RCC 7860 (cell line): ENCODE data around the gene SLC39A7.

Experiments
- DNase-seq: peaks from one replicate; pipeline ENCODE4 v3.0.0-alpha.2; 2015; ENCODE audit warnings: low spot score
- FAIRE-seq: peaks from 2 replicates; lab custom pipeline; 2012; peaks lifted over from hg19 to GRCh38; lab: Jason Lieb, UNC

The SLC39A7 gene

GRCh38 chr6:33204165-33204414 lies 3.4 kb downstream of the SLC39A7 start:
- FAIRE-seq = no peak
- DNase-seq = no peak

DNA sequence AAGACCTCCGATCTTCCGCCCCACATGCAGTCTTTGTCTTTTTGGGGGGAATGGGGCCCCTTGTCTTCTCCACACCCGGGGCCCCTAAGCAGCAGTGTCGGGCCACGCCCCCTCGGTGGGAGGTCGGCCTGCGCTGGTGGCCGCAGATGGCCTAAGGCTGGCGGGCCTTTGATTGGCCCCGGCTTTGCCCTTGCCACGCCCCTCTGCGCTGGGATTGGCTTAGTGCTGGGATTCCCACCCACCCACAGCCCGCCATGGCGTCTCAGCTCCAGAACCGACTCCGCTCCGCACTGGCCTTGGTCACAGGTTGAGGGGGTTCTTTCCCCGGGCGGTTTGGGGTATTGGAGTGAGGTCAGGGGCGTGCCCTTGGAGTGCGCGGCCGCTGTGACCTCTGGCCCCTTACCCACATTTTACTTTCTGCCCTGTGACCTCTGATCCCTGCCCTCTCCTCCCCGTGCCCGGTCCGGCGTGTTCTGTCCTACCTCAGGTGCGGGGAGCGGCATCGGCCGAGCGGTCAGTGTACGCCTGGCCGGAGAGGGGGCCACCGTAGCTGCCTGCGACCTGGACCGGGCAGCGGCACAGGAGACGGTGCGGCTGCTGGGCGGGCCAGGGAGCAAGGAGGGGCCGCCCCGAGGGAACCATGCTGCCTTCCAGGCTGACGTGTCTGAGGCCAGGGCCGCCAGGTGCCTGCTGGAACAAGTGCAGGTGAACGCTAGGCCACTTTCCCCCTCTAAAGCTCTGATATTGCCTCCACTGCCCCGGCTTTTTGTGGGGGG lies 3.9 kb downstream of the SLC39A7 start, which contains the start of gene HSD17B8:
TSS of gene HSD17B8 (plus strand) at position 241 of the 776 bp plus-strand sequence. CDS start at position 255, 14 bp downstream.
- FAIRE-seq (no peak), DNase-seq (peak; percentile 32)

GRCh38 chr6:33205191-33206026 lies 4.7 kb downstream of the SLC39A7 start:
- peak; percentile 84 for FAIRE-seq
- peak; percentile 97 for DNase-seq

GRCh38 chr6:33206027-33206863 lies 5.6 kb downstream of the SLC39A7 start:
- FAIRE-seq = no peak
- DNase-seq = peak; percentile 38

DNA sequence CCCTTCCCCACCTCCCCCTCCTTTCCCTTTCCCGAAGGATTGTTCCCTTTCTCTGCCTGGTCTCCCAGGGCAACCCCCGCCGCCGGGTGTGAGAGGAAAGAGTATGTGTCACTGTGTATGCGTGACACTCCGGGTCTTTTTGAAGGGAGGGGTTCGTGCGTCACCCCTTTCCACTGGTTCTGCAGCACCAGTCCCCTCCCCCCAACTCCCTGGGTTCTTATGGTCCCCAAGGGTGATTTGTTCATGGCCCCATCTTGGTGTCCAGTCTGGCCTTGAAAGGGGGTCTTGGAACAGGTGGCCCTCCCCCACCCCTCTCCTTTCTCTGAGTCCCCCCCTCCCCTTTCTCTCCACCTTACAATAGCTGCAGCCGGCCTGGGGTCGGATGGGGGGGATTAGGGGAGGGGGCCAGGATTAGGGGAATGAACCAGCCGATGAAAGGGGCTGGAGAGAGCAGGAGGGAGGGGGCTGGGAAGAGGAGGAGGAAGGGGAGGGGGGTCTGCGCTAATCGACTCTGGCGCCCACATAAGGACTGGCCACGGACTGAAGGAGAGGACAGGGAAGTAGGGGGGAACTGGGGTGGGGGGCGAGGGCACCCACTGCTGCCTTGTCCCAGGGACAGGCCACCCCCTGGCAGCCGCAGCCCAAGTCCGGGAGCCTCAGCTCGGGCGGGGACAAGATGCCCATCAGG lies 6.3 kb downstream of the SLC39A7 start:
- DNase-seq (peak; percentile 70), FAIRE-seq (no peak)

- DNase-seq = no peak
- no peak for FAIRE-seq
Observed at GRCh38 chr6:33207552-33208090, 7.0 kb downstream of the SLC39A7 start.

GRCh38 chr6:33208091-33208967 lies 7.7 kb downstream of the SLC39A7 start, which contains the start of gene RING1:
Gene RING1, plus strand, starts transcription at chr6:33208500. Its CDS starts 323 bp downstream, at chr6:33208823.
- DNase-seq (peak; percentile 47), FAIRE-seq (no peak)

- FAIRE-seq (no peak), DNase-seq (no peak)
Observed at GRCh38 chr6:33209856-33210255, 9.2 kb downstream of the SLC39A7 start.

DNA sequence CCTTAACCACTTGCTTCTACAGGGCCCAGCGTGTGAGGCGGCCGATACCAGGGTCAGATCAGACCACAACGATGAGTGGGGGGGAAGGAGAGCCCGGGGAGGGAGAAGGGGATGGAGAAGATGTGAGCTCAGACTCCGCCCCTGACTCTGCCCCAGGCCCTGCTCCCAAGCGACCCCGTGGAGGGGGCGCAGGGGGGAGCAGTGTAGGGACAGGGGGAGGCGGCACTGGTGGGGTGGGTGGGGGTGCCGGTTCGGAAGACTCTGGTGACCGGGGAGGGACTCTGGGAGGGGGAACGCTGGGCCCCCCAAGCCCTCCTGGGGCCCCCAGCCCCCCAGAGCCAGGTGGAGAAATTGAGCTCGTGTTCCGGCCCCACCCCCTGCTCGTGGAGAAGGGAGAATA lies 10.5 kb downstream of the SLC39A7 start:
- DNase-seq = no peak
- FAIRE-seq = no peak

DNA sequence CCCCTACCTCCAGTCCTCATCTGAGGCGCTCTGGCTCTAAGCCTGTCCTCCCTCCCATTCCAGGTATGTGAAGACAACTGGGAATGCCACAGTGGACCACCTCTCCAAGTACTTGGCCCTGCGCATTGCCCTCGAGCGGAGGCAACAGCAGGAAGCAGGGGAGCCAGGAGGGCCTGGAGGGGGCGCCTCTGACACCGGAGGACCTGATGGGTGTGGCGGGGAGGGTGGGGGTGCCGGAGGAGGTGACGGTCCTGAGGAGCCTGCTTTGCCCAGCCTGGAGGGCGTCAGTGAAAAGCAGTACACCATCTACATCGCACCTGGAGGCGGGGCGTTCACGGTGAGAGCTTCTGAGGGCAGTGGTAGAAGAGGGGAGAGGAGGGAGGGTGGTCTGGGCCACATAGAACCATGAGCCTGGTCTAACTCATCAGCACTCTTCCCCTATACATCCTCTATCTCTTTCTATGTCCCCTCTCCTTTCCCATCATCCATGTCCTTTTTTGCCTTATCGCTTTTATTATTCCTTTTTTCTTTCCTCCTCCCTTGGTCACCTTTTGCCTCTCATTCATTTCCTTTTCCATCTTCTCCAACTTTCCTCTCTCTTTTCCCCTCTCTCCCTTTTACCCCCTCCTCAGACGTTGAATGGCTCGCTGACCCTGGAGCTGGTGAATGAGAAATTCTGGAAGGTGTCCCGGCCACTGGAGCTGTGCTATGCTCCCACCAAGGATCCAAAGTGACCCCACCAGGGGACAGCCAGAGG lies 11.2 kb downstream of the SLC39A7 start:
- DNase-seq (no peak), FAIRE-seq (no peak)

DNA sequence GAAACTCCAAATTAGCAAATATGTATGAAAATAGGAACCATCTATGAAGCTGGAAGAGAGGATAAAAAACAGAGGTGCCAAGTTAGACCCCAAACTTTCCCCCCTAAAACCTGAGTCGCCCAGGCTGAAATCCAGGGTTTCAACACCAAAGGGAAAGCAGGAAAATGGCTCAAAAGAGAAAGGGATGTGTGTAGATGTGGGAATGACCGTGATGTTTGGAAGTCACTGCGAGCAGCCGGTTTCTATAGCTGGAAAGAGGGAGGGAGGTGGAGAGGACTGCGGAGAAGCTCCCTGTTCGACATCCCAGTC lies 12.1 kb downstream of the SLC39A7 start:
- DNase-seq (no peak), FAIRE-seq (no peak)

- DNase-seq (no peak), FAIRE-seq (no peak)
Observed at GRCh38 chr6:33213166-33213988, 12.7 kb downstream of the SLC39A7 start.

GRCh38 chr6:33213989-33214335 lies 13.3 kb downstream of the SLC39A7 start:
- FAIRE-seq (no peak), DNase-seq (no peak)

GRCh38 chr6:33215271-33216116 lies 14.8 kb downstream of the SLC39A7 start:
- no peak for DNase-seq
- FAIRE-seq = no peak

- DNase-seq (no peak), FAIRE-seq (no peak)
Observed at GRCh38 chr6:33216117-33216649, 15.5 kb downstream of the SLC39A7 start.

DNA sequence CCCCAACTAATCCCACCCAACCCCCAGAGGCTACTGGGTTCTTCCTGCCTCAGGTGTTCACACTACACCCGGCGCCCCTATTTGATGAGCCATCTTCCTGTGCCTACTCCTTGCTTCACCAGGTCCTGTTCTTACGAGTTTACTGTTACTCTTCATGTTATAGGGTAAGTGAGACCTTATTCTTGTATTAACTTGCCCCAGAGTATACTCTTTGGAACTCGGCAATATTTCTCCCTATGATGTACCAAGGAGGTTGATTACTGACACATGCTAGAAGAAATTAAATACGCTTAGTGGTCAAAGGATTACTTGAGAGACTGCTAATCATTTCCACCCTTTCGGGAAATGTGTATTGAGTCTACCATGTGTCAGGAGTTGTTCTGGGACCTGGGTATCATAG lies 16.6 kb downstream of the SLC39A7 start:
- DNase-seq = no peak
- no peak for FAIRE-seq

DNA sequence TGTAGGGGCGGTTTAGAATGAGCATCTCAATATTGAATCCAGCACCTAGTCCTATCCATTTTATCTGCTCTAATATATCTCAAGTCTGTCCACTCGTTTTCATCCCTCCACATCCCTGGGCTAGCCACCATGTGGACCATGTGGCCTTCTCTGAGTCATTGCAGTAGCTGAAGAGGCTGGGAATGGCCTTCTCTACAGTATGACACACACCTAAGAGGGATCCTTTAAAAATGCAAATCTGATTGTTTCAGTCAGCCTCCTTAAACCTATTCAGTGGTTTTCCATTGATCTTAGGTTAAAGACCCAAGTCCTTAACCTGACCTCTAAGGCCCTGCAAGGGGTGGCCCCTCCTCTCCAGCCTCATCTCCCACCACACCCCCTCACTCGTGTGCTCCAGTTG lies 17.0 kb downstream of the SLC39A7 start:
- DNase-seq (no peak), FAIRE-seq (no peak)
